HG02973 (cell line): ENCODE results near the gene RNASE12.
"Not testable (repeated sequence)": the region's sequence is repeated elsewhere in the genome, so short reads cannot be mapped to it uniquely, and the experiment has no call there.

ENCODE experiments used
- ATAC-seq: cut with Tn5 transposase; IDR thresholded peaks from one replicate; pipeline ENCODE4 v1.9.1; 2021; ENCODE audit warnings: moderate library complexity; ENCODE audit not compliant: unreplicated experiment

The RNASE12 gene

DNA sequence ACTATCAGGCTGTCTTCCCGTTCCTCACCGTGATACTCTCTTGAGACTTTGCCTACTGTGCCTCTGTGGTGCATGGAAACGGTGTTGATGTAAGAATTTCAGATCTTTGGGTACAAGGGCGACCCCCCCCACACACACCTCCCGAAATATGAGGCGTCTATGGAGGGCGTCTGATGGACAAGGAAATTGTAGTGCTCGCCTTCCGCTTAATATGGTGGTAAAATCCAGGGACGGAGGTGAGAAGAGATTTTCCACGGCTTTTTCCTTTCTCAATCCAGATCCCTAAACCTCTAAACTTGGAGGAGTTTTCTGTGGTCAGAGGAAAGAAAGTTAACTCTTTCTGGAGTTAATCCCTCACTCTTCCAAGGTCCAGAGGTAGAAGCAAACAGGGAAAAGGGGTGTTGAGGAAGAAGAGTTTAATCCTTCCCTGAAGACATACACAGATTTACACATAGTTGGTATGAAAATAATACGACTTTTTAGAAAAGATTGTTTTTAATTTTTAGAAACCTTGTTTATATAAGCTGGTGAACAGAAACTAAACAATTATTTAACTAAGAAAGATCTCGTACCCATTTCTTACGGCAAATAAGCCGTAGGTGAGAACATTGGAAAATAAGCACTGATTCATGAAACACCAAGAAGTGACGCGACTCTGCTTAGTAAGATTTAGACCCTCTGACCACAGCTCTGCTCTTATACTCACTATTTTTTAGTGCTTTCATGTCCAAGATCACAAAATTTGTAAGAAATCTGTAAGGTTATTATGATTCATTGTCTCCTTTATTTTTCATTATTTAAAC is 23.1 kb upstream of the RNASE12 start:
- ATAC-seq = peak; percentile 0

DNA sequence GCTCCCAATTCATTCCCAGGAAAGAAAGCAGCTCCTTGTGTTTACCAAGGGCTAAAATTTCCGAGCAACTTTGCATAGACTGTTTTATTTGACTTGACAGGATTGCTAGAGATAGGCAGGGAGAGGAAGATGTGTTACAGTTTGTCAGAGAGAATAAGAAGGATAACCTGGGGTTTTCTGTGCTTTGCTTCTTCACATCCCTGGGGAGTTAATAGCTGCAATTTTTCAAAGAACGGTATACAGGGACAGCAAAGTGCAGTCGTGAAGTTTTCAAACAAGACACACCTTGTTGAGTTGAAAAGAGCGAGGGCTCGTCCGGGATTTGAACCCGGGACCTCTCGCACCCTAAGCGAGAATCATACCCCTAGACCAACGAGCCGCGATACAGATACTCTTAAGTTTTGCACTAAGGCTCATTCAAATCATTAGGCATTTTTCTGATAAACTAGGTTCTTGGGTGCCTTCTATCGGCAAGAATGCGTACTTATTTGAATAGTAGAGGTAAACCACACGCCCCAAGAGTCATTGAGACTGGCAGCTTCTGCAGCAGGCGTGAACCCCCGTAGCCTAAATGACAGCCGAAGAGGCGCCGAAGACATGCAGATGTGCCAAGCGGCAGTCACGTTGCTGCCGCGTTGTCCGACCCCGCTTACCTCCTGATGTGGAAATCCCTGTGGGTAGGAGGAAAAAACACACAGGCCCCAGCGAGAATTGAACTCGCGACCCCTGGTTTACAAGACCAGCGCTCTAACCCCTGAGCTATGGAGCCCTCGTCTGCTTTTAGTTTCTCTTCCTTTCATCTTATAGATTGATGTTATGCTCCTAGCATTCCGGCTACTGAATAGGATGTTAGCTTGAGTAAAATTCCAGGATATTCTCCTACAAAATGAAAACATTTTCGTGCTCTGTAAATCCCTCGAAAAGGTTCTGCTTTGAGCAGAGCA is 22.2 kb upstream of the RNASE12 start:
- peak; percentile 58 for ATAC-seq

GRCh38 chr14:20612403-20612802 is 21.2 kb upstream of the RNASE12 start:
- no peak for ATAC-seq

GRCh38 chr14:20611277-20611676 is 20.1 kb upstream of the RNASE12 start:
- ATAC-seq = no peak

- ATAC-seq = no peak
Observed at GRCh38 chr14:20610002-20610765, 19.0 kb upstream of the RNASE12 start.

DNA sequence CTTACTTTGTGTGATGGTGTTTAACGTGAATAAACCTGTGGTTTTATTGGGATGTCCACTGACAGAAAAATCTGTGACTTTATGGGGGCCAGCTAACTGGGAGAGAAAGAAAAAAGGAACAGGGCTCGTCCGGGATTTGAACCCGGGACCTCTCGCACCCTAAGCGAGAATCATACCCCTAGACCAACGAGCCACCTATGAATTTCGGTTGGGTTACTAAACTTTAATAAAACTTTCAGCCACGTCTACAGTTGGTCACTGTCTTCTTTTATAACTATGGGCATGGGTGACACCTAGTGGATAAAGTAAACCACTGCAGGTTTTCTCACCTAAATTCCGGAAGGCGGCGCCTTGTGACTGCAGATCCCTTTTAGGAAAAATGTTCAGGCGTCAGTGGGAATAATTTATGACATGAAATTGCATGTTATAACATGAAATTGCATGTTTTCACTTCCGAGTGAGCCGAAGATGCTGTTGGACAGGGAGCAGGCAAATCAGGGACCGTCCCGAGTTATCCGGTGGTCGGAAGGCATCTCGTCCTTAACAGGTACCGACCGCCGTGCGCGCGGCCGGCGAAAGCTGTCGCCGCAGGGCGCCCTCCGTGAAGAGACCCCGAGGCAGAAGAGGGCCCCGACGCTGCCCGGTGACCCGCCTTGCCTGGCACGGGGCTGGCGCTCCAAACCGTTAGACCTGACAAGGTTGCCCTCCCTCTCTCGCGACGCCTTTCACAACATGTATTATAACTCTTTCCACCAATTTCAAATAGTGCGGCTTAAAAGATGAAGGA is 18.2 kb upstream of the RNASE12 start:
- ATAC-seq = peak; percentile 25

- no peak for ATAC-seq
Observed at GRCh38 chr14:20608383-20609110, 17.4 kb upstream of the RNASE12 start.

- no peak for ATAC-seq
Observed at GRCh38 chr14:20607617-20608016, 16.4 kb upstream of the RNASE12 start.

GRCh38 chr14:20606902-20607242 is 15.7 kb upstream of the RNASE12 start:
- ATAC-seq = no peak

- no peak for ATAC-seq
Observed at GRCh38 chr14:20606190-20606901, 15.2 kb upstream of the RNASE12 start.

- no peak for ATAC-seq
Observed at GRCh38 chr14:20603813-20604690, 12.9 kb upstream of the RNASE12 start.

GRCh38 chr14:20602583-20602982 is 11.4 kb upstream of the RNASE12 start:
- no peak for ATAC-seq

- ATAC-seq = no peak
Observed at GRCh38 chr14:20601522-20601921, 10.3 kb upstream of the RNASE12 start.

DNA sequence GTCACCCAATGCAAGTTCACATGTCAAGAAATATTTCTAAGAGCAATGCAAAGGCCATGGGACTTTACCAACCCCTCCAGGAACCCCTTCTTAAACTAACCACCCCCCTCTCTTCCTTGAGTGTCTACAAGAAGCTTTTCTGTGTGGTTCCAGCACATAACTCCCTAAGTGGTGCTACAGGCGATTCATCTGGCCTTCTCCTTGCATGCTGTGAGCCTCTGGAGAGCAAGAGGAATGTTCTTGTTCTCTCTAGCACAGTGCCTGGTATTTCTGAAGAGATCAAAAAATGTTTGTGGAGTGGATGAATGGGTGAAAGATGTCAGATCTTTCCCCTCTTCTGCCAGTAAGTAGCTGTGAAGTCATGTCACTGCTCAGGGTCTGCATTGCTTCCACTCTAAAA is 5.9 kb upstream of the RNASE12 start:
- ATAC-seq = no peak

DNA sequence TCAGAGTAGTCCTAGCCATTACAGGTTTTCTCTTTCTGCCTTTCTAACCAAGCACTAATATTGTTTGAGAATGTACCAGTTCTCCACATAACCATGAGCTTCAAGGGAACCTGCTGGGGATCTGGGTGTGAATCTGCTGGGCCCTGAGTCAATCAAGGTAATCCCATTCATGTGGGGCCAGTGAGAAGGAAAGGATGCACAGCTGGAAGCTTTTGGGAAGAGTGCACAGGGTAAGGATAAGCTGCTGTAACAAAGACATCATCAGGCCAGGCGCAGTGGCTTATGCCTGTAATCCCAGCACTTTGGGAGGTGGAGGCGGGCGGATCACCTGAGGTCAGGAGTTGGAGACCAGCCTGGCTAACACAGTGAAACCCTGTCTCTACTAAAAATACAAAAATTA is 4.5 kb upstream of the RNASE12 start:
- not testable (repeated sequence) for ATAC-seq

DNA sequence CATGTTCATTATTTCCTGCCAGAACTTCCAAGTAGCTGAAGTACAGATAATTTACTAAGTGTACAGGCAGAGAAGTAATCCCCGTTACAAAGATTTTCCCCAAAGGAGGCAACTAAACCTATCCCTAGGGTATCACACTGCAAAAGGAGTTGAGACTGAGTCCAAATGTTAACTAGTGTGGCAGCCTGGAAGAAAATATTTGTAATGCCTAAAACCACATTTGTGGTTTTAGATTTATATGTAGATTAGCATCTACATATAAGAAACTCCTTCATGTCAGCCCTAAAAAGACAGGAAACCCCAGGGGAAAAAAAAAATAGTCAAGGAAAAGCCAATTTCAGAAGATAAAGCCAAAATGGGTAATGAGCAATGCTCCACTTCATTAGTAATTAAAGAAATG is 1.4 kb upstream of the RNASE12 start:
- no peak for ATAC-seq

- no peak for ATAC-seq
Observed at GRCh38 chr14:20587489-20588154, 3.6 kb downstream of the RNASE12 start, which contains the start of gene RNASE11. RNASE11 (minus strand) TSS chr14:20588001.

- no peak for ATAC-seq
Observed at GRCh38 chr14:20583908-20584307, 7.3 kb downstream of the RNASE12 start.
